22Rv1 (cell line): Measurements from ENCODE around the gene CACNA1C.

Source experiments
- ZFX ChIP-seq: fragments of 450-650 bp; IDR thresholded peaks from 2 replicates; pipeline ENCODE4 v1.6.1; 2017; ENCODE audit warnings: antibody characterized with exemption, borderline replicate concordance
- TF ChIP-seq, protein P1 (sequence below): fragments of 450-650 bp; IDR thresholded peaks from 2 replicates; pipeline ENCODE4 v1.5.1; 2017; ENCODE audit warnings: mild to moderate bottlenecking

- TF ChIP-seq, protein P1, sequence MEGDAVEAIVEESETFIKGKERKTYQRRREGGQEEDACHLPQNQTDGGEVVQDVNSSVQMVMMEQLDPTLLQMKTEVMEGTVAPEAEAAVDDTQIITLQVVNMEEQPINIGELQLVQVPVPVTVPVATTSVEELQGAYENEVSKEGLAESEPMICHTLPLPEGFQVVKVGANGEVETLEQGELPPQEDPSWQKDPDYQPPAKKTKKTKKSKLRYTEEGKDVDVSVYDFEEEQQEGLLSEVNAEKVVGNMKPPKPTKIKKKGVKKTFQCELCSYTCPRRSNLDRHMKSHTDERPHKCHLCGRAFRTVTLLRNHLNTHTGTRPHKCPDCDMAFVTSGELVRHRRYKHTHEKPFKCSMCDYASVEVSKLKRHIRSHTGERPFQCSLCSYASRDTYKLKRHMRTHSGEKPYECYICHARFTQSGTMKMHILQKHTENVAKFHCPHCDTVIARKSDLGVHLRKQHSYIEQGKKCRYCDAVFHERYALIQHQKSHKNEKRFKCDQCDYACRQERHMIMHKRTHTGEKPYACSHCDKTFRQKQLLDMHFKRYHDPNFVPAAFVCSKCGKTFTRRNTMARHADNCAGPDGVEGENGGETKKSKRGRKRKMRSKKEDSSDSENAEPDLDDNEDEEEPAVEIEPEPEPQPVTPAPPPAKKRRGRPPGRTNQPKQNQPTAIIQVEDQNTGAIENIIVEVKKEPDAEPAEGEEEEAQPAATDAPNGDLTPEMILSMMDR, result no peak
- no peak for TF ChIP-seq ZFX
Measured at GRCh38 chr12:2140858-2141519, 88.2 kb downstream of the CACNA1C start.
